Upper lobe of right lung (tissue), 1 donor: Measurements from ENCODE around the gene ELF4. TPM values are rescaled to one million over a fixed set of nuclear protein-coding genes. Genes with fewer than 3 reads are reported as not detected.

Experiments used
- ATAC-seq: fragments of 200-7000 bp; cut with Tn5 transposase; one replicate; pipeline ENCODE4 v1.9.1; 2020; ENCODE audit warnings: mild to moderate bottlenecking, moderate library complexity
- DNase-seq: peaks from one replicate; pipeline ENCODE4 v3.0.0-alpha.2; 2020
- H3K27ac ChIP-seq: fragments of 200-600 bp; one replicate; pipeline ENCODE4 v1.8.0; 2022
- H3K27me3 ChIP-seq: fragments of 200-600 bp; one replicate; pipeline ENCODE4 v1.8.0; 2022; ENCODE audit warnings: mild to moderate bottlenecking
- H3K36me3 ChIP-seq: fragments of 200-600 bp; one replicate; pipeline ENCODE4 v1.8.0; 2022
- H3K4me1 ChIP-seq: fragments of 200-600 bp; one replicate; pipeline ENCODE4 v1.8.0; 2022
- H3K4me3 ChIP-seq: fragments of 200-600 bp; one replicate; pipeline ENCODE4 v1.8.0; 2022; ENCODE audit warnings: mild to moderate bottlenecking
- H3K9me3 ChIP-seq: fragments of 200-600 bp; one replicate; pipeline ENCODE4 v1.8.0; 2022
- intact Hi-C: fragments of 100-400 bp; cut with DNase I; formaldehyde crosslinking; loops from one replicate; pipeline ENCODE4 v1.11.0; 2022
- total RNA-seq: library from RNA; stranded (reverse); fragmentation: NEBNext Ultra II Directional; extraction: Animal tissue kit (Norgen Biotek cat#: 25700); gene quantifications from one replicate; pipeline ENCODE4 v1.2.1, GENCODE V29; 2021
- TF ChIP-seq, protein P1 (sequence below): fragments of 200-600 bp; IDR thresholded peaks from one replicate; pipeline ENCODE4 v1.8.0; 2022; ENCODE audit warnings: antibody characterized with exemption
- donor health status: DM: no; HTN: yes; CAD: no; lungs with severe emphysema.

The ELF4 gene
- total RNA-seq, 1 donor from 2014 or later: 23.8 TPM

DNA sequence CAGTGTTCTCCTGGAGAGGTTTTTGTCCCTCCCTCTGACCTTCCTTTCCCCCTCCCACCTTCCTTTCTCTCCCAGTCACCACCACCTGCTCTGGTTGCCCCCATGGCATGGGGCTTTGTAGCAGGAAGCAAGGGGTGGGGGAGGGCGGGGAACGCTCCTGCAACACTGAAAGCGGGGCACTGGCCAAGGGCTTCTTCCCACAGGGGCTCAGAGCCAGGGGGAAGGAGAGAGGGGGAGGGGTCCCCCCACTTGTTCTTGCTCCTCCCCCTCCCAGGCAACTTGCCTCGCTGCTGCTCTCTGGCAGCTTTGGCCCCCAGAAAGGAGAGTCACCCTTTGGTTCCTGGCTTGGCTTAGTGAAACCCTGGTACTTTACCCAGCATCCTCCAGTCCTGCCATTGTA, 79.5 kb downstream of the ELF4 start:
- no peak overlapping the region for H3K4me3 ChIP-seq

DNA sequence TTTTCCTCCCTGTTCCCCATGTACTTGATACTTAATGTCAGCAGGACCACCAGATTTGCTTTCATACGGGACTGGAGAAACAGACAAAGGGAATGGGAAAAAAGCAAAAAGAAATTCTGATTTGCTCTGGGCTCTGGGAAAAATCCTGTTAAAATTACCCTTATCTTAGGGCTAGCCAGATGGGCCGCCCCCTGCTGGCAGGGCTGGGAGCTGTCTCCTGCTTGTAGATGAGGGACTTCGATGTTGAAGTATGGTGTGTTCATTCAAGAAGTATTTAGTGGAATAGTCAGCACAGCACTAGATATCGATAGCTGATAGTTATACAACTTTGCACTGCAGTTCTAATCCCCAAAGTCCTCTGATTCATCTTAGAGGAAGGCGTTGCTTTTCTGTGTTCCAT, 82.1 kb downstream of the ELF4 start:
- Histone ChIP-seq H3K36me3 (peaks cover 14% of the 10 kb centered on the region), H3K4me3 (no peak overlapping the region)
- ATAC-seq: peak; percentile 61

More for the DNA sequence above, 79.5 kb downstream of the ELF4 start:
- TF ChIP-seq, protein P1, sequence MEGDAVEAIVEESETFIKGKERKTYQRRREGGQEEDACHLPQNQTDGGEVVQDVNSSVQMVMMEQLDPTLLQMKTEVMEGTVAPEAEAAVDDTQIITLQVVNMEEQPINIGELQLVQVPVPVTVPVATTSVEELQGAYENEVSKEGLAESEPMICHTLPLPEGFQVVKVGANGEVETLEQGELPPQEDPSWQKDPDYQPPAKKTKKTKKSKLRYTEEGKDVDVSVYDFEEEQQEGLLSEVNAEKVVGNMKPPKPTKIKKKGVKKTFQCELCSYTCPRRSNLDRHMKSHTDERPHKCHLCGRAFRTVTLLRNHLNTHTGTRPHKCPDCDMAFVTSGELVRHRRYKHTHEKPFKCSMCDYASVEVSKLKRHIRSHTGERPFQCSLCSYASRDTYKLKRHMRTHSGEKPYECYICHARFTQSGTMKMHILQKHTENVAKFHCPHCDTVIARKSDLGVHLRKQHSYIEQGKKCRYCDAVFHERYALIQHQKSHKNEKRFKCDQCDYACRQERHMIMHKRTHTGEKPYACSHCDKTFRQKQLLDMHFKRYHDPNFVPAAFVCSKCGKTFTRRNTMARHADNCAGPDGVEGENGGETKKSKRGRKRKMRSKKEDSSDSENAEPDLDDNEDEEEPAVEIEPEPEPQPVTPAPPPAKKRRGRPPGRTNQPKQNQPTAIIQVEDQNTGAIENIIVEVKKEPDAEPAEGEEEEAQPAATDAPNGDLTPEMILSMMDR: no peak
- H3K9me3 ChIP-seq: no peaks in the 10 kb centered on the region
- no peaks in the 10 kb centered on the region for H3K4me1 ChIP-seq
- no peak for ATAC-seq
- peaks cover 14% of the 10 kb centered on the region for H3K36me3 ChIP-seq
- intact Hi-C loops: no loop called here
- DNase-seq: no peak
- no peak overlapping the region for H3K27ac ChIP-seq
- H3K27me3 ChIP-seq: no peaks in the 10 kb centered on the region

DNA sequence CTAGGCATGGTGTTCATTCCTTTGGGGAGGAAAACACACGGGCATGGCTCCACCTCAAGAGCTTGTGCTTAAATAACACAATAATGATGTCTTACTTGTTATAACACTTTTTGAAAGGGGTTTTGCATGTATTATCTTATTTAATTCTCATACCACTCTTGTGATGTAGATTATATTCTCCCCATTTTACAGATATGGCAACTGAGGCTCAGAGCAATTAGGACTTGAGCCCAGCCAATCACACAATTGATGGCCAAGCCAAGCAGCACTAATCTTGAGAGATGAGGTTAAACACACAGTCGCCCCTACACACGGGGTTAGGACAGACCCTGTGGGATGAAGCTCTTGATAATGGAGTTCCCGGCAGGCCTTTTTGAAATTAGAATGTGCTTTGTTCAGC, 82.7 kb downstream of the ELF4 start:
- H3K36me3 ChIP-seq: peaks cover 17% of the 10 kb centered on the region
- no peak for DNase-seq
- no peaks in the 10 kb centered on the region for H3K4me1 ChIP-seq
- no peaks in the 10 kb centered on the region for H3K9me3 ChIP-seq
- H3K27ac ChIP-seq: no peak overlapping the region
- intact Hi-C loops: loop anchor here (10.0 kb wide), 1 partner anchor 103 kb away; no protein-coding TSS in a partner anchor
- no peaks in the 10 kb centered on the region for H3K27me3 ChIP-seq
- TF ChIP-seq, protein P1: no peak
- no peak for ATAC-seq
- no peak overlapping the region for H3K4me3 ChIP-seq

More for the DNA sequence above, 82.1 kb downstream of the ELF4 start:
- intact Hi-C loops: loop anchor here (10.0 kb wide), 1 partner anchor 103 kb away; no protein-coding TSS in a partner anchor
- no peaks in the 10 kb centered on the region for H3K4me1 ChIP-seq
- no peaks in the 10 kb centered on the region for H3K9me3 ChIP-seq
- H3K27me3 ChIP-seq: no peaks in the 10 kb centered on the region
- no peak overlapping the region for H3K27ac ChIP-seq
- peak; percentile 76 for DNase-seq
- TF ChIP-seq, protein P1: peak; percentile 72

DNA sequence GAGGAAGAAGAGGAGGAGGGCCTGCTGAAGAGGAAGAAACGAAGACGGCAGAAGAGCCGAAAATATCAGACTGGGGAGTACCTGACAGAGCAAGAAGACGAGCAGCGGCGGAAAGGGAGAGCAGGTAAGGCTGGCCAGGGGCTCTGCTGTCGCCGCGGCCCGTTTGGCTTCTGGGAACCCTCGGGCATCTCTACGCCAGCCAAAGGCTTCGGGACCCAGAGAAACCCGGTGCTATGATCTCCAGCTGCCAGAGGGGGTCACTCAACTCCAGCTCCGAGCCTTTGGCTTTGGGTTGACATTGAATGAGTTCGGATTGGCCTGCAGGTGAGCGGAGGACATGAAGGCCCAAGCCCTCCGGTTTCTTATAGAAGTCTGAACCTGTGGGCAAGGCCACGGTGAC, 85.0 kb downstream of the ELF4 start:
- Histone ChIP-seq H3K9me3 (no peaks in the 10 kb centered on the region), H3K27ac (no peak overlapping the region), H3K27me3 (no peaks in the 10 kb centered on the region), H3K4me3 (no peak overlapping the region), H3K36me3 (peaks cover 22% of the 10 kb centered on the region), H3K4me1 (no peaks in the 10 kb centered on the region)
- TF ChIP-seq, protein P1: no peak
- ATAC-seq: no peak
- intact Hi-C loops: loop anchor here (10.0 kb wide), 1 partner anchor 100 kb away; no protein-coding TSS in a partner anchor
- DNase-seq: no peak

DNA sequence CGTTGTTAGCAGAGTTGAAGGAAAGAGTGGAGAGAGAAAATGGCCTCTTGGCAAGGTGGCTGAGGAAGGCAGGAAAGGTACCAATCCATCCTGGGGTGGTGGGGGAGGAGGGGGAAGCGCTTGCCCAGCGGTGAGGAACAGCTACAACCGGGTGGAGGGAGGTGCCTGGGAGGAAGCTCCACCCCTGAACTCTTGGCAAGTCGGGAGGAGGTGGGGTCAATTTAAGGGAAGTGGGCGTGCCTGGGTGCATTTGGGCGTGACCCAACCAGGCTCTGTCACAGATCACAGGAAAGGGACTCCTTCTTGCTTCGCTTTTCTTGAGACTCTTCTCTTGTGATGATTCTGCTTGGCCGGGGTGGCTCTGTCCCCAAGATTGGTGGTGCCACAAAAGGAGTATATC, 86.2 kb downstream of the ELF4 start:
- peaks cover 22% of the 10 kb centered on the region for H3K36me3 ChIP-seq
- TF ChIP-seq, protein P1: no peak
- H3K4me3 ChIP-seq: no peak overlapping the region
- no peaks in the 10 kb centered on the region for H3K27me3 ChIP-seq
- no peak overlapping the region for H3K27ac ChIP-seq
- H3K9me3 ChIP-seq: no peaks in the 10 kb centered on the region
- H3K4me1 ChIP-seq: no peaks in the 10 kb centered on the region
- DNase-seq (peak; percentile 86), ATAC-seq (peak; percentile 99)
- intact Hi-C loops: loop anchor here (10.0 kb wide), 1 partner anchor 99 kb away; no protein-coding TSS in a partner anchor
